Panc1 (cell line): ENCODE results near the gene WNT1. TPM values are rescaled to one million over a fixed set of nuclear protein-coding genes. Genes with fewer than 3 reads are reported as not detected.
A peak's percentile ranks its signal among the peaks of the same experiment; 100 is the strongest.

Source experiments
- ATAC-seq: fragments of 200-7000 bp; cut with Tn5 transposase; 2 replicates; pipeline ENCODE4 v1.9.1; 2020; ENCODE audit warnings: mild to moderate bottlenecking, moderate library complexity
- Bru-seq: library from RNA; stranded (reverse); fragments of 400-500 nt; gene quantifications from one replicate; lab custom pipeline; 2021; lab: Mats Ljungman, UMichigan
- BruChase-seq, 2 experiments: library from RNA; stranded (reverse); fragments of 400-500 nt; gene quantifications; one replicate each; lab custom pipeline; 2021; lab: Mats Ljungman, UMichigan
- BruUV-seq: library from RNA; stranded (reverse); fragments of 400-500 nt; replicated peaks from 2 replicates; lab custom pipeline; 2021; lab: Mats Ljungman, UMichigan
- CTCF ChIA-PET: fragments of 300-600 bp; sonication (Branson Sonifier 250); formaldehyde crosslinking; loops from one replicate; lab custom pipeline; 2022; ENCODE audit warnings: antibody characterized with exemption; lab: Charles Lee
- POLR2A ChIA-PET: fragments of 300-600 bp; sonication (Branson Sonifier 250); formaldehyde crosslinking; loops from one replicate; lab custom pipeline; 2022; ENCODE audit warnings: antibody characterized with exemption; lab: Charles Lee
- DNase-seq: peaks from one replicate; pipeline ENCODE4 v3.0.0-alpha.2; 2010; ENCODE audit warnings: low read depth, low spot score
- H3K27ac ChIP-seq: 2 replicates; pipeline ENCODE4 v1.5.1; 2011; ENCODE audit warnings: mild to moderate bottlenecking, low read length, inconsistent platforms
- H3K27me3 ChIP-seq: fragments of 200-500 bp; sonication (Bioruptor generic); 2 replicates; pipeline ENCODE4 v1.6.0; 2014; ENCODE audit warnings: low read length, inconsistent platforms; ENCODE audit not compliant: control insufficient read depth, insufficient read depth
- H3K36me3 ChIP-seq: fragments of 200-500 bp; sonication (Bioruptor generic); 2 replicates; pipeline ENCODE4 v1.5.1; 2014; ENCODE audit warnings: inconsistent platforms, mild to moderate bottlenecking, low read length, moderate library complexity; ENCODE audit not compliant: control insufficient read depth, insufficient read depth
- H3K4me1 ChIP-seq: 2 replicates; pipeline ENCODE4 v1.5.1; 2011; ENCODE audit warnings: inconsistent platforms, mild to moderate bottlenecking, low read length, moderate library complexity; ENCODE audit not compliant: control insufficient read depth, insufficient read depth
- H3K4me3 ChIP-seq, 2 experiments: 2 replicates each; pipeline ENCODE4 v1.5.1; 2011 to 2012; ENCODE audit warnings: low read depth in 2 of 2, low read length in 2 of 2, mild to moderate bottlenecking in 2 of 2, inconsistent platforms in 1 of 2, moderate library complexity in 1 of 2
- H3K9me3 ChIP-seq: fragments of 200-500 bp; sonication (Bioruptor generic); 2 replicates; pipeline ENCODE4 v1.5.1; 2014; ENCODE audit warnings: low read depth, mild to moderate bottlenecking, inconsistent platforms, low read length, moderate library complexity; ENCODE audit not compliant: control insufficient read depth, insufficient read depth
- POLR2AphosphoS5 ChIP-seq: IDR thresholded peaks from 2 replicates; pipeline ENCODE4 v1.6.1; 2012; ENCODE audit warnings: mild to moderate bottlenecking, low read depth, low read length, moderate library complexity
- REST ChIP-seq, 2 experiments: IDR thresholded peaks; 2 replicates each; pipeline ENCODE4 v1.6.1; 2011 to 2012; ENCODE audit warnings: low read depth in 2 of 2, control low read depth in 1 of 2, low read length in 1 of 2, mild to moderate bottlenecking in 1 of 2, moderate library complexity in 1 of 2; ENCODE audit not compliant: insufficient read depth in 1 of 2
- SIN3A ChIP-seq: IDR thresholded peaks from 2 replicates; pipeline ENCODE4 v1.6.1; 2012; ENCODE audit warnings: low read depth, mild to moderate bottlenecking, low read length, moderate library complexity, borderline replicate concordance; ENCODE audit not compliant: insufficient read depth
- TCF7L2 ChIP-seq: IDR thresholded peaks from 2 replicates; pipeline ENCODE4 v1.6.1; 2011; ENCODE audit warnings: mild to moderate bottlenecking, low read depth, low read length, inconsistent platforms
- in situ Hi-C: cut with HindIII; loops from 2 replicates; pipeline ENCODE4 v1.10.0; 2016; ENCODE audit warnings: low sequenced_read_pairs, low pct_unique_long_range_greater_than_20kb
- intact Hi-C: fragments of 100-400 bp; cut with micrococcal nuclease; formaldehyde crosslinking; loops from one replicate; pipeline ENCODE4 v1.10.0; 2022; ENCODE audit not compliant: unreplicated experiment
- long read RNA-seq: library from polyadenylated mRNA; unstranded; transcript quantifications from one replicate; pipeline ENCODE4 v2.0.0, GENCODE V29; 2021; ENCODE audit not compliant: unreplicated experiment
- polyA plus RNA-seq: library from polyadenylated mRNA; unstranded; fragments of >200 nt; gene quantifications from one replicate; pipeline ENCODE4 v1.2.1, GENCODE V29; 2012; ENCODE audit warnings: missing spikeins; ENCODE audit not compliant: insufficient read length
- total RNA-seq: library from RNA; stranded (reverse); gene quantifications from one replicate; pipeline ENCODE4 v1.2.1, GENCODE V29; 2021; ENCODE audit not compliant: unreplicated experiment
- TF ChIP-seq, protein P1 (sequence below): fragments of 450-650 bp; IDR thresholded peaks from 2 replicates; pipeline ENCODE4 v1.5.1; 2017; ENCODE audit warnings: mild to moderate bottlenecking

Gene WNT1
- total RNA-seq (not detected), Bru-seq, nascent RNA (not detected), BruChase-seq, experiment 1, labeled RNA remaining after a 2-hour chase (not detected), BruChase-seq, experiment 2, labeled RNA remaining after a 6-hour chase (not detected)
- polyA plus RNA-seq = not detected
- long read RNA-seq = 0 reads

- no TSS peak for BruUV-seq
- ATAC-seq (peak; percentile 55), DNase-seq (no peak)
- Histone ChIP-seq H3K4me1 (peaks cover 9% of the 10 kb centered on the region), H3K27ac (no peak within 1 kb of the TSS), H3K27me3 (peaks cover 12% of the 10 kb centered on the region), H3K4me3 (peak within 1 kb of the TSS; percentile 25 to 39), H3K36me3 (no peaks in the 10 kb centered on the region), H3K9me3 (no peaks in the 10 kb centered on the region)
- intact Hi-C loops = no loop called here
- ChIA-PET POLR2A (no interaction called here), CTCF (interaction anchor here (0.6 to 2.6 kb wide), 6 partner anchors 10 to 257 kb away, joined by 3 to 10 read pairs (median 6); partner anchors contain the start of gene ARF3)
- TF ChIP-seq POLR2AphosphoS5 (no peak), TCF7L2 (no peak), SIN3A (no peak)
- TF ChIP-seq, protein P1, sequence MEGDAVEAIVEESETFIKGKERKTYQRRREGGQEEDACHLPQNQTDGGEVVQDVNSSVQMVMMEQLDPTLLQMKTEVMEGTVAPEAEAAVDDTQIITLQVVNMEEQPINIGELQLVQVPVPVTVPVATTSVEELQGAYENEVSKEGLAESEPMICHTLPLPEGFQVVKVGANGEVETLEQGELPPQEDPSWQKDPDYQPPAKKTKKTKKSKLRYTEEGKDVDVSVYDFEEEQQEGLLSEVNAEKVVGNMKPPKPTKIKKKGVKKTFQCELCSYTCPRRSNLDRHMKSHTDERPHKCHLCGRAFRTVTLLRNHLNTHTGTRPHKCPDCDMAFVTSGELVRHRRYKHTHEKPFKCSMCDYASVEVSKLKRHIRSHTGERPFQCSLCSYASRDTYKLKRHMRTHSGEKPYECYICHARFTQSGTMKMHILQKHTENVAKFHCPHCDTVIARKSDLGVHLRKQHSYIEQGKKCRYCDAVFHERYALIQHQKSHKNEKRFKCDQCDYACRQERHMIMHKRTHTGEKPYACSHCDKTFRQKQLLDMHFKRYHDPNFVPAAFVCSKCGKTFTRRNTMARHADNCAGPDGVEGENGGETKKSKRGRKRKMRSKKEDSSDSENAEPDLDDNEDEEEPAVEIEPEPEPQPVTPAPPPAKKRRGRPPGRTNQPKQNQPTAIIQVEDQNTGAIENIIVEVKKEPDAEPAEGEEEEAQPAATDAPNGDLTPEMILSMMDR = peak; percentile 5
- in situ Hi-C loops = no loop called here
Measured at GRCh38 chr12:48978291-48978740, at the start of gene WNT1. WNT1 (plus strand) TSS chr12:48978322; CDS start chr12:48978651, 329 bp downstream.

GRCh38 chr12:48929551-48929950, 48.6 kb upstream of the WNT1 start:
- ChIA-PET POLR2A (no interaction called here), CTCF (no interaction called here)
- ATAC-seq (no peak), DNase-seq (no peak)
- TF ChIP-seq POLR2AphosphoS5 (no peak), TCF7L2 (no peak), SIN3A (no peak), REST (IDR thresholded peaks at IDR 0.05; ENCODE audit: insufficient read depth in 1 of 2, low read depth in 2 of 2, low read length in 1 of 2) (no peak)
- TF ChIP-seq, protein P1 = no peak
- TSS peak; percentile 55 for BruUV-seq
- H3K36me3 ChIP-seq = peaks cover 16% of the 10 kb centered on the region
- no peak overlapping the region for H3K27ac ChIP-seq
- no peak overlapping the region for H3K4me3 ChIP-seq
- no peaks in the 10 kb centered on the region for H3K9me3 ChIP-seq
- H3K4me1 ChIP-seq = no peaks in the 10 kb centered on the region
- intact Hi-C loops (no loop called here), in situ Hi-C loops (no loop called here)
- no peaks in the 10 kb centered on the region for H3K27me3 ChIP-seq
